SK-N-SH treated with all-trans-retinoic acid at 6 μM for 48 hours (cell line): ENCODE data around the gene KCNG2.

Source experiments
- ATAC-seq: fragments of 200-7000 bp; cut with Tn5 transposase; 3 replicates; pipeline ENCODE4 v1.9.1; 2020; ENCODE audit warnings: mild to moderate bottlenecking, moderate library complexity
- BACH2 ChIP-seq: fragments of 250-450 bp; sonication (Bioruptor Pico); IDR thresholded peaks from 2 replicates; pipeline ENCODE4 v1.9.0; 2021; ENCODE audit warnings: mild to moderate bottlenecking, borderline replicate concordance
- CSDC2 ChIP-seq: fragments of 250-450 bp; sonication (Bioruptor Pico); IDR thresholded peaks from 2 replicates; pipeline ENCODE4 v1.5.0; 2020; ENCODE audit warnings: mild to moderate bottlenecking, moderate library complexity
- ESRRG ChIP-seq: fragments of 250-450 bp; sonication (Bioruptor Pico); IDR thresholded peaks from 2 replicates; pipeline ENCODE4 v1.6.1; 2021; ENCODE audit warnings: mild to moderate bottlenecking
- GLIS3 ChIP-seq: fragments of 250-450 bp; sonication (Bioruptor Pico); IDR thresholded peaks from 2 replicates; pipeline ENCODE4 v1.5.0; 2020; ENCODE audit warnings: mild to moderate bottlenecking, moderate library complexity
- ISL1 ChIP-seq: fragments of 250-450 bp; sonication (Bioruptor Pico); IDR thresholded peaks from 2 replicates; pipeline ENCODE4 v2.1.2; 2022; ENCODE audit warnings: mild to moderate bottlenecking, moderate library complexity
- OSR1 ChIP-seq: fragments of 250-450 bp; sonication (Bioruptor Pico); IDR thresholded peaks from 2 replicates; pipeline ENCODE4 v1.8.0; 2022; ENCODE audit warnings: moderate library complexity, mild to moderate bottlenecking, inconsistent platforms
- POU6F1 ChIP-seq: fragments of 250-450 bp; sonication (Bioruptor Pico); IDR thresholded peaks from 2 replicates; pipeline ENCODE4 v1.8.0; 2021; ENCODE audit warnings: low read depth, mild to moderate bottlenecking, moderate library complexity, borderline replicate concordance
- RARB ChIP-seq: fragments of 250-450 bp; sonication (Bioruptor Pico); IDR thresholded peaks from 2 replicates; pipeline ENCODE4 v1.8.0; 2021; ENCODE audit warnings: mild to moderate bottlenecking, moderate library complexity
- SNAI2 ChIP-seq: fragments of 250-450 bp; sonication (Bioruptor Pico); IDR thresholded peaks from 2 replicates; pipeline ENCODE4 v1.5.0; 2020; ENCODE audit warnings: mild to moderate bottlenecking, moderate library complexity
- TCF4 ChIP-seq: fragments of 250-450 bp; sonication (Bioruptor Pico); IDR thresholded peaks from 2 replicates; pipeline ENCODE4 v1.8.0; 2021; ENCODE audit warnings: mild to moderate bottlenecking, moderate library complexity, borderline replicate concordance
- TOX ChIP-seq: fragments of 250-450 bp; sonication (Bioruptor Pico); IDR thresholded peaks from 2 replicates; pipeline ENCODE4 v1.8.0; 2021; ENCODE audit warnings: mild to moderate bottlenecking, moderate library complexity, borderline replicate concordance
- TSHZ2 ChIP-seq: fragments of 250-450 bp; sonication (Bioruptor Pico); IDR thresholded peaks from 2 replicates; pipeline ENCODE4 v1.5.0; 2020; ENCODE audit warnings: mild to moderate bottlenecking, moderate library complexity
- ZC3H10 ChIP-seq: fragments of 250-450 bp; sonication (Bioruptor Pico); IDR thresholded peaks from 2 replicates; pipeline ENCODE4 v1.5.1; 2021; ENCODE audit warnings: mild to moderate bottlenecking, moderate library complexity
- ZFP3 ChIP-seq: fragments of 250-450 bp; sonication (Bioruptor Pico); IDR thresholded peaks from 2 replicates; pipeline ENCODE4 v1.5.0; 2020; ENCODE audit warnings: mild to moderate bottlenecking, moderate library complexity
- ZFP30 ChIP-seq: fragments of 450-650 bp; formaldehyde crosslinking; IDR thresholded peaks from 2 replicates; pipeline ENCODE4 v1.5.0; 2022; ENCODE audit warnings: mild to moderate bottlenecking, moderate library complexity
- ZNF565 ChIP-seq: fragments of 450-650 bp; formaldehyde crosslinking; conservative IDR thresholded peaks from 2 replicates; pipeline ENCODE4 v1.5.0; 2020; ENCODE audit warnings: low read depth, mild to moderate bottlenecking, moderate library complexity
- ZNF70 ChIP-seq: fragments of 450-650 bp; formaldehyde crosslinking; IDR thresholded peaks from 2 replicates; pipeline ENCODE4 v1.5.0; 2020; ENCODE audit warnings: mild to moderate bottlenecking, moderate library complexity
- ZNF8 ChIP-seq: fragments of 450-650 bp; formaldehyde crosslinking; IDR thresholded peaks from 2 replicates; pipeline ENCODE4 v1.5.0; 2020; ENCODE audit warnings: mild to moderate bottlenecking, moderate library complexity
- TF ChIP-seq, protein P1 (sequence below): fragments of 250-450 bp; sonication (Bioruptor Pico); IDR thresholded peaks from 2 replicates; pipeline ENCODE4 v1.8.0; 2020; ENCODE audit warnings: mild to moderate bottlenecking, moderate library complexity, borderline replicate concordance
- TF ChIP-seq, protein P2 (sequence below): fragments of 250-450 bp; sonication (Bioruptor Pico); IDR thresholded peaks from 2 replicates; pipeline ENCODE4 v1.5.1; 2020; ENCODE audit warnings: low read depth, mild to moderate bottlenecking, moderate library complexity

The KCNG2 gene

GRCh38 chr18:79834834-79835233 is 37.1 kb downstream of the KCNG2 start:
- TF ChIP-seq, protein P1, sequence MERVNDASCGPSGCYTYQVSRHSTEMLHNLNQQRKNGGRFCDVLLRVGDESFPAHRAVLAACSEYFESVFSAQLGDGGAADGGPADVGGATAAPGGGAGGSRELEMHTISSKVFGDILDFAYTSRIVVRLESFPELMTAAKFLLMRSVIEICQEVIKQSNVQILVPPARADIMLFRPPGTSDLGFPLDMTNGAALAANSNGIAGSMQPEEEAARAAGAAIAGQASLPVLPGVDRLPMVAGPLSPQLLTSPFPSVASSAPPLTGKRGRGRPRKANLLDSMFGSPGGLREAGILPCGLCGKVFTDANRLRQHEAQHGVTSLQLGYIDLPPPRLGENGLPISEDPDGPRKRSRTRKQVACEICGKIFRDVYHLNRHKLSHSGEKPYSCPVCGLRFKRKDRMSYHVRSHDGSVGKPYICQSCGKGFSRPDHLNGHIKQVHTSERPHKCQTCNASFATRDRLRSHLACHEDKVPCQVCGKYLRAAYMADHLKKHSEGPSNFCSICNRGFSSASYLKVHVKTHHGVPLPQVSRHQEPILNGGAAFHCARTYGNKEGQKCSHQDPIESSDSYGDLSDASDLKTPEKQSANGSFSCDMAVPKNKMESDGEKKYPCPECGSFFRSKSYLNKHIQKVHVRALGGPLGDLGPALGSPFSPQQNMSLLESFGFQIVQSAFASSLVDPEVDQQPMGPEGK (CRISPR knock-in tag): no peak
- no peak for TF ChIP-seq CSDC2 (CRISPR knock-in tag)
- TF ChIP-seq ZNF565: no peak
- TF ChIP-seq BACH2 (CRISPR knock-in tag): no peak
- TF ChIP-seq ZNF70 (CRISPR knock-in tag): no peak
- TF ChIP-seq POU6F1 (CRISPR knock-in tag): no peak
- TF ChIP-seq TCF4: no peak
- TF ChIP-seq TOX: no peak
- no peak for TF ChIP-seq ZFP30 (CRISPR knock-in tag)
- TF ChIP-seq TSHZ2: no peak
- TF ChIP-seq ZNF8 (CRISPR knock-in tag): no peak
- TF ChIP-seq ZFP3 (CRISPR knock-in tag): no peak
- TF ChIP-seq, protein P2, sequence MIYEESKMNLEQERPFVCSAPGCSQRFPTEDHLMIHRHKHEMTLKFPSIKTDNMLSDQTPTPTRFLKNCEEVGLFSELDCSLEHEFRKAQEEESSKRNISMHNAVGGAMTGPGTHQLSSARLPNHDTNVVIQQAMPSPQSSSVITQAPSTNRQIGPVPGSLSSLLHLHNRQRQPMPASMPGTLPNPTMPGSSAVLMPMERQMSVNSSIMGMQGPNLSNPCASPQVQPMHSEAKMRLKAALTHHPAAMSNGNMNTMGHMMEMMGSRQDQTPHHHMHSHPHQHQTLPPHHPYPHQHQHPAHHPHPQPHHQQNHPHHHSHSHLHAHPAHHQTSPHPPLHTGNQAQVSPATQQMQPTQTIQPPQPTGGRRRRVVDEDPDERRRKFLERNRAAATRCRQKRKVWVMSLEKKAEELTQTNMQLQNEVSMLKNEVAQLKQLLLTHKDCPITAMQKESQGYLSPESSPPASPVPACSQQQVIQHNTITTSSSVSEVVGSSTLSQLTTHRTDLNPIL: no peak
- TF ChIP-seq RARB: no peak
- no peak for TF ChIP-seq SNAI2 (CRISPR knock-in tag)
- TF ChIP-seq OSR1 (CRISPR knock-in tag): no peak
- no peak for TF ChIP-seq ESRRG (CRISPR knock-in tag)
- no peak for TF ChIP-seq ISL1 (CRISPR knock-in tag)
- TF ChIP-seq GLIS3 (CRISPR knock-in tag): no peak
- no peak for TF ChIP-seq ZC3H10 (CRISPR knock-in tag)
- ATAC-seq: no peak

GRCh38 chr18:79841936-79842335 is 44.2 kb downstream of the KCNG2 start:
- TF ChIP-seq, protein P1 (CRISPR knock-in tag): no peak
- TF ChIP-seq ISL1 (CRISPR knock-in tag) (no peak), ZC3H10 (CRISPR knock-in tag) (no peak), ZFP3 (CRISPR knock-in tag) (no peak), BACH2 (CRISPR knock-in tag) (no peak), POU6F1 (CRISPR knock-in tag) (no peak), TSHZ2 (no peak), ZNF565 (no peak)
- no peak for ATAC-seq
